ENCODE results near the gene PPP4R3C. TPM values are rescaled to one million over a fixed set of nuclear protein-coding genes. Genes with fewer than 3 reads are reported as not detected.
A peak's percentile ranks its signal among the peaks of the same experiment; 100 is the strongest.

Gene PPP4R3C
- total and polyA plus RNA-seq, 2 of the 13 experiments (the other 11 are each of a cell fraction or from before 2014, with no cell fraction given) = not detected

DNA sequence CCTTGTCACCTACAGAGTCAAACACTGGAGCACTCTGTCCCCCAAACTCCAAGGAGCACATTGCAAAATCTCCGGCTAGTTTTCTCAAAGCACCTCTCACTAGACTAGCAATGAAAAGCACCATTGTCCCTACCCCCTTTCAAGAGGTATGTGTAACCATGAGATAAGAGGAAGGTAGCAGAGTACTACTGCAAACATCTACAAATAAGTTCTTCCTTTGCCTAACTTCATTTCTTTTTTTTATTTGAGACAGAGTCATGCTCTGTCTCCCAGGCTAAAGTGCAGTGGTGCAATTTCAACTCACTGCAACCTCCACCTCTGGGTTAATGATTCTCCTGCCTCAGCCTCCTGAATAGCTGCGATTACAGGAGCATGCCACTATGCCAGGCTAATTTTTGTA, 17.7 kb downstream of the PPP4R3C start (continued):
- TF ChIP-seq, protein P1, sequence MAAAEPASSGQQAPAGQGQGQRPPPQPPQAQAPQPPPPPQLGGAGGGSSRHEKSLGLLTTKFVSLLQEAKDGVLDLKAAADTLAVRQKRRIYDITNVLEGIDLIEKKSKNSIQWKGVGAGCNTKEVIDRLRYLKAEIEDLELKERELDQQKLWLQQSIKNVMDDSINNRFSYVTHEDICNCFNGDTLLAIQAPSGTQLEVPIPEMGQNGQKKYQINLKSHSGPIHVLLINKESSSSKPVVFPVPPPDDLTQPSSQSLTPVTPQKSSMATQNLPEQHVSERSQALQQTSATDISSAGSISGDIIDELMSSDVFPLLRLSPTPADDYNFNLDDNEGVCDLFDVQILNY (CRISPR knock-in tag; conservative IDR thresholded peaks at IDR 0.05) = no peak
- no peak for TF ChIP-seq GABPA (IDR thresholded peaks at IDR 0.05; ENCODE audit: low read depth, low read length)
- TF ChIP-seq GABPA (CRISPR knock-in tag; IDR thresholded peaks at IDR 0.05; ENCODE audit: low read depth) = no peak
- no peak for TF ChIP-seq SP140L (CRISPR knock-in tag; IDR thresholded peaks at IDR 0.05; ENCODE audit: borderline replicate concordance)
- TF ChIP-seq SETDB1 (CRISPR knock-in tag; IDR thresholded peaks at IDR 0.05; ENCODE audit: borderline replicate concordance) = no peak
- TF ChIP-seq ZNF850 (CRISPR knock-in tag; conservative IDR thresholded peaks at IDR 0.05) = no peak
- peak; percentile 92 for TF ChIP-seq ISL2 (CRISPR knock-in tag; IDR thresholded peaks at IDR 0.05)
- TF ChIP-seq ZNF773 (CRISPR knock-in tag; IDR thresholded peaks at IDR 0.05; ENCODE audit: borderline replicate concordance) = no peak
- no peak for TF ChIP-seq NAIF1 (CRISPR knock-in tag; IDR thresholded peaks at IDR 0.05; ENCODE audit: borderline replicate concordance)
- peak; percentile 73 for TF ChIP-seq HDAC2 (CRISPR knock-in tag; IDR thresholded peaks at IDR 0.05)
- TF ChIP-seq MED13 (CRISPR knock-in tag; IDR thresholded peaks at IDR 0.05) = peak; percentile 86
- peak; percentile 62; the same call in 1 of the 2 replicates for TF ChIP-seq NR2F2 (IDR thresholded peaks at IDR 0.05; ENCODE audit: borderline replicate concordance, low read depth)
- TF ChIP-seq ATF7 (IDR thresholded peaks at IDR 0.05) = no peak
- no peak for TF ChIP-seq ATF7 (CRISPR knock-in tag; IDR thresholded peaks at IDR 0.05)
- 0 out of 2 replicates have a peak, but pooled peaks have one; percentile 26 for TF ChIP-seq ELF3 (CRISPR knock-in tag; IDR thresholded peaks at IDR 0.05)
- TF ChIP-seq ZNF781 (CRISPR knock-in tag; IDR thresholded peaks at IDR 0.05; ENCODE audit: borderline replicate concordance, not compliant biosample characterization) = no peak
- no peak for TF ChIP-seq ZNF792 (CRISPR knock-in tag; IDR thresholded peaks at IDR 0.05)
- peak; percentile 60 for TF ChIP-seq BCL6 (CRISPR knock-in tag; IDR thresholded peaks at IDR 0.05)
- TF ChIP-seq, protein P2, sequence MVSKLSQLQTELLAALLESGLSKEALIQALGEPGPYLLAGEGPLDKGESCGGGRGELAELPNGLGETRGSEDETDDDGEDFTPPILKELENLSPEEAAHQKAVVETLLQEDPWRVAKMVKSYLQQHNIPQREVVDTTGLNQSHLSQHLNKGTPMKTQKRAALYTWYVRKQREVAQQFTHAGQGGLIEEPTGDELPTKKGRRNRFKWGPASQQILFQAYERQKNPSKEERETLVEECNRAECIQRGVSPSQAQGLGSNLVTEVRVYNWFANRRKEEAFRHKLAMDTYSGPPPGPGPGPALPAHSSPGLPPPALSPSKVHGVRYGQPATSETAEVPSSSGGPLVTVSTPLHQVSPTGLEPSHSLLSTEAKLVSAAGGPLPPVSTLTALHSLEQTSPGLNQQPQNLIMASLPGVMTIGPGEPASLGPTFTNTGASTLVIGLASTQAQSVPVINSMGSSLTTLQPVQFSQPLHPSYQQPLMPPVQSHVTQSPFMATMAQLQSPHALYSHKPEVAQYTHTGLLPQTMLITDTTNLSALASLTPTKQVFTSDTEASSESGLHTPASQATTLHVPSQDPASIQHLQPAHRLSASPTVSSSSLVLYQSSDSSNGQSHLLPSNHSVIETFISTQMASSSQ (IDR thresholded peaks at IDR 0.05; ENCODE audit: low read depth) = peak; percentile 88
- TF ChIP-seq, protein P2 (CRISPR knock-in tag; IDR thresholded peaks at IDR 0.05; ENCODE audit: borderline replicate concordance) = peak; percentile 92
- TF ChIP-seq NBN (conservative IDR thresholded peaks at IDR 0.05) = no peak
- TF ChIP-seq ZBTB3 (CRISPR knock-in tag; IDR thresholded peaks at IDR 0.05; ENCODE audit: borderline replicate concordance, low read depth) = 0 out of 2 replicates have a peak, but pooled peaks have one; percentile 43
- TF ChIP-seq MXI1 (IDR thresholded peaks at IDR 0.05; ENCODE audit: borderline replicate concordance, low read depth, low read length) = no peak
- TF ChIP-seq ZNF430 (CRISPR knock-in tag; IDR thresholded peaks at IDR 0.05) = no peak
- TF ChIP-seq ZNF263 (CRISPR knock-in tag; IDR thresholded peaks at IDR 0.05) = peak; percentile 77
- TF ChIP-seq PHF21A (CRISPR knock-in tag; IDR thresholded peaks at IDR 0.05) = 0 out of 2 replicates have a peak, but pooled peaks have one; percentile 34

Measured in HepG2 (cell line).